GM10248 (cell line): ENCODE results near the gene PLA2G3.
A peak's percentile ranks its signal among the peaks of the same experiment; 100 is the strongest.
"Not testable (repeated sequence)": the region's sequence is repeated elsewhere in the genome, so short reads cannot be mapped to it uniquely, and the experiment has no call there.

Experiments
- CTCF ChIA-PET: fragments of 300-600 bp; sonication (Branson Sonifier 250); formaldehyde crosslinking; extraction: SDS; loops from one replicate; lab custom pipeline; 2021; ENCODE audit warnings: antibody characterized with exemption; lab: Yijun Ruan, JAX
- POLR2A ChIA-PET: fragments of 350-650 bp; sonication (Branson Sonifier 250); formaldehyde crosslinking; extraction: SDS; loops from one replicate; lab custom pipeline; 2020; ENCODE audit warnings: antibody characterized with exemption; lab: Yijun Ruan, JAX
- DNase-seq: peaks from one replicate; pipeline ENCODE4 v3.0.0; 2012; ENCODE audit errors: extremely low spot score
- TF ChIP-seq, protein P1 (sequence below): IDR thresholded peaks from 2 replicates; pipeline ENCODE4 v1.5.1; 2012; ENCODE audit warnings: mild to moderate bottlenecking, low read depth; ENCODE audit errors: extremely low read depth, missing control alignments, control extremely low read depth

Gene PLA2G3

DNA sequence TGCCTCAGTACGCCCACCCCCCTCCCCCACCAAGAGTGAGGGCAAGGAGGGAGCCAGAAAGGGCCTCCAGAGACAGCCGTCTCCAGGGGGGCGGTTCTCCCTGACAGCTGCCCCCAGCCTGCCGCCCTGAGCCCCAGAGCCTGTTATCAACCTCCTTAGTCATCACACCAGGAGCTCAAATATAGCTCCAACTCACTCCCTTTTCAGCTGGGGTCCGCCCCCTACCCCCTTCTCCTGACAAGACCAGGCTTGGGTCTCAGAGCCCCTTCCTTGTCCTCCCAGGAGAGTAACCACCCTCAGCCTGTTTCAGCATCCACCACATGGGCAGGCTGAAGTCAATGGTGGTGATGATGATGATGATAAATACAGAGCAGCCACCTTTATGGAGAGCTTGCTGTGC is 20.1 kb downstream of the PLA2G3 start:
- DNase-seq, result no peak
- CTCF ChIA-PET, result interaction anchor here (1.5 kb wide), 1 partner anchor 18 kb away, joined by 4 read pairs; no protein-coding TSS in a partner anchor
- TF ChIP-seq, protein P1, sequence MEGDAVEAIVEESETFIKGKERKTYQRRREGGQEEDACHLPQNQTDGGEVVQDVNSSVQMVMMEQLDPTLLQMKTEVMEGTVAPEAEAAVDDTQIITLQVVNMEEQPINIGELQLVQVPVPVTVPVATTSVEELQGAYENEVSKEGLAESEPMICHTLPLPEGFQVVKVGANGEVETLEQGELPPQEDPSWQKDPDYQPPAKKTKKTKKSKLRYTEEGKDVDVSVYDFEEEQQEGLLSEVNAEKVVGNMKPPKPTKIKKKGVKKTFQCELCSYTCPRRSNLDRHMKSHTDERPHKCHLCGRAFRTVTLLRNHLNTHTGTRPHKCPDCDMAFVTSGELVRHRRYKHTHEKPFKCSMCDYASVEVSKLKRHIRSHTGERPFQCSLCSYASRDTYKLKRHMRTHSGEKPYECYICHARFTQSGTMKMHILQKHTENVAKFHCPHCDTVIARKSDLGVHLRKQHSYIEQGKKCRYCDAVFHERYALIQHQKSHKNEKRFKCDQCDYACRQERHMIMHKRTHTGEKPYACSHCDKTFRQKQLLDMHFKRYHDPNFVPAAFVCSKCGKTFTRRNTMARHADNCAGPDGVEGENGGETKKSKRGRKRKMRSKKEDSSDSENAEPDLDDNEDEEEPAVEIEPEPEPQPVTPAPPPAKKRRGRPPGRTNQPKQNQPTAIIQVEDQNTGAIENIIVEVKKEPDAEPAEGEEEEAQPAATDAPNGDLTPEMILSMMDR, result no peak
- POLR2A ChIA-PET, result no interaction called here

DNA sequence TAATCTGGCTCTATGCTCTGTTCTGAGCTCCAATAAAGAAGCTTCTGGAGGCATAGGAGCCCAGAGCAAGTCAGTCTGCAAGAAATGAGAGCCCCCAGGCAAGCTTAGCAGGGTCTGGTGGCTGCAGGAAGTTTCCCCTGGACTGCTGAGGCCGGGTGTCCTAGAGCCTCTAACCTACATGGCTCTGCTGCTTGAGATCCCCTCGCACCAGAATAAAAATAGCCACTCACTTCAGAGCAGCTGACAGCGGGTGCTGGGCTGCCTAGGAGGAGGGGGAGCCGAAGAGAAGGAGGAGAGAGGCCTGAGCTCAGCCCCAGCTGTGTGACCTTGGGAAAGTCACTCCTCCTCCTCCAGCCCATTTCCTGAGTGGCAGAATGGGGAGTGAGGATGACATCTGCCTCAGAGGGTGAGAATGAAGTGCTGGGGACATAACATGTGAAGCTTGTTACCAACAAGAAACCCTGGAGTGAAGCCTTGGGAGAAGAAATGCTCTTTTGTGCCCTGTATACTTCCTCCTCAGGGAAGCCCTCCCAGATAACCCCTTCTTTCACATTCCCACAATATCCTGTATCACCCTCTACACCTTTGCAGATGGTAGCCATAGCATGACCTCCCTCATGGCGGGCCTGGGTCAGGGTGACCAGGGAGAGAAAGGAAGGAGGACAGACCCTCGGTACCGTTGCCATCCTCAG is 21.1 kb downstream of the PLA2G3 start:
- ChIA-PET POLR2A (interaction anchor here (0.7 kb wide), 1 partner anchor 34 kb away, joined by 3 read pairs; no protein-coding TSS in a partner anchor), CTCF (interaction anchor here (0.8 to 1.5 kb wide), 2 partner anchors 17 to 35 kb away, joined by 3 to 4 read pairs; no protein-coding TSS in a partner anchor)
- TF ChIP-seq, protein P1, result no peak
- DNase-seq, result no peak

DNA sequence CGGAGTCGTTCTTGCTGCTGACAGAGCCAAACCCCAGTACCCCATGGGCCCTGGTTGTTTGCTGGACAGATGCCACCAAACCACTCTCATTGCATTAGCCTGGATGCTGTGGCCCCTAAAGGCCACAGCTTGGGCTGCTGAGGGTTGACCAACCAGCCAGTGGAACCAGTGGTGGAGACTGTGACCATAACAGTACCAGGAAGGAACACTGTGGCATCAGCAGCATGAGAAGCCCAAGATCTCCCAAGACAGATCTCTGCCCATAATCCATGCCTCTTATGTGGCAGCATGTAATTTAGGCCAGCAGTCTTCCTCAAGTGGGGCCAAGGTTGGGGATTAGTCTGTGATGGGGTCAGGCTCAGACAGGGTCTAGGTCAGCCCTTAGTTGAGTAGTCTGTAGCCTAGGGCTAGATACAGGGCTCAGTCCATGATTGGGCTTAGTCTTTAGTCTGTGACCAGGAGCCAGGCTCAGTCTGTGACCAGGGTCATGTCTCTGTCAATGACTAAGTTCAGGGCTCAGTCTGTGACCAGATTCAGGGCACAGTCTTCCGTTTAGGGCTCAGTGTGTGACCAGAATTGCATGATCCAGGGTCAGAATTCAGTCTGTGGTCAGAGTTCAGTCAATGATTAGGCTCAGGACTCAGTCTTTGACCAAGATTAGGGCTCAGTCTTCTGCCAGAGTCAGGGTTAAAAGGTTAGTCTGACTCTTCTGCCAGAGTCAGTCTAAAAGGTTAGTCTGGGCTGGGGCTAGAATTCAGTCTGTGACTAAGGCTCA is 22.1 kb downstream of the PLA2G3 start:
- CTCF ChIA-PET, result interaction anchor here (0.8 to 1.6 kb wide), 3 partner anchors 10 to 34 kb away, joined by 3 to 6 read pairs (median 3); partner anchors contain the start of gene SELENOM
- POLR2A ChIA-PET, result interaction anchor here (0.9 kb wide), 1 partner anchor 37 kb away, joined by 3 read pairs; the partner anchor contains the start of gene SMTN
- DNase-seq, result no peak
- TF ChIP-seq, protein P1, result no peak

DNA sequence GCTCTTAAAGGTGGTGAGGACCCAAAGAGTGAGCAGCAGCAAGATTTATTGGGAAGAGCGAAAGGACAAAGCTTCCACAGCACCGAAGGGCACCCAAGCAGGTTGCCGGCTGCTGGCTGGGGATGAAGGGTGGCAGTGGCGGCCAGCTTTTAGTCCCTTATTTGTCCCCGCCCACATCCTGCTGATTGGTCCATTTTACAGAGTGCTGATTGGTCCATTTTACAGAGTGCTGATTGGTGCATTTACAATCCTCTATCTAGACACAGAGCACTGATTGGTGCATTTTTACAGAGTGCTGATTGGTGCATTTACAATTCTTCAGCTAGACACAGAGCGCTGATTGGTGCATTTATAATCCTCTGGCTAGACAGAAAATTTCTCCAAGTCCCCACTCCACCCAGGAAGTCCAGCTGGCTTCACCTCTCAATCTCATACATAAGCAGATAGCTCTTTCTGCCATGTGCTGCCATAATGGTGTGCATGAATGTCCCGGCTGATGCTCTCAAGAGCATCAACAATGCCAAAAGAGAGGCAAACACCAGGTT is 27.7 kb downstream of the PLA2G3 start:
- CTCF ChIA-PET, result interaction anchor here (1.0 kb wide), 2 partner anchors 11 to 24 kb away, joined by 3 to 4 read pairs; no protein-coding TSS in a partner anchor
- POLR2A ChIA-PET, DNase-seq: not testable (repeated sequence)

DNA sequence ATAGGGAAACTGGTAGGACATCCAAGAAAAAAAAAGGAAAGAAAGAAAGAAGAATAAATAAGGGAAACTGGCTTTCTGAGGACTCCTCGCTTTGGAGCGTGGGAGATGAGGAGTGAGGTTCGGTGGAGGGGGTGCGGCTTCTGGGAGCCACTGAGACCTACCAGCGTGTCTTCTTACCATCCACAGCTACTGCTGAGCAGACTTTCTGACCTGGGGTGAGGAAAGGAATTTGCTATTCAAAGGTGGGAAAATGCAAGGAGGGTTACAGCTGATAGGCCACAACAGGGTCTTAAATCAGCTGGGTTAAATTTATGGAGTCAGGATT is 32.5 kb downstream of the PLA2G3 start:
- POLR2A ChIA-PET, result interaction anchor here (0.8 to 1.4 kb wide), 3 partner anchors 27 to 183 kb away, joined by 3 read pairs; partner anchors contain the start of genes MORC2, SMTN and TUG1
- no peak for DNase-seq
- TF ChIP-seq, protein P1, result no peak
- CTCF ChIA-PET, result interaction anchor here (0.6 to 3.1 kb wide), 20 partner anchors 8 to 206 kb away, joined by 3 to 16 read pairs (median 5); partner anchors contain the start of gene LIMK2

DNA sequence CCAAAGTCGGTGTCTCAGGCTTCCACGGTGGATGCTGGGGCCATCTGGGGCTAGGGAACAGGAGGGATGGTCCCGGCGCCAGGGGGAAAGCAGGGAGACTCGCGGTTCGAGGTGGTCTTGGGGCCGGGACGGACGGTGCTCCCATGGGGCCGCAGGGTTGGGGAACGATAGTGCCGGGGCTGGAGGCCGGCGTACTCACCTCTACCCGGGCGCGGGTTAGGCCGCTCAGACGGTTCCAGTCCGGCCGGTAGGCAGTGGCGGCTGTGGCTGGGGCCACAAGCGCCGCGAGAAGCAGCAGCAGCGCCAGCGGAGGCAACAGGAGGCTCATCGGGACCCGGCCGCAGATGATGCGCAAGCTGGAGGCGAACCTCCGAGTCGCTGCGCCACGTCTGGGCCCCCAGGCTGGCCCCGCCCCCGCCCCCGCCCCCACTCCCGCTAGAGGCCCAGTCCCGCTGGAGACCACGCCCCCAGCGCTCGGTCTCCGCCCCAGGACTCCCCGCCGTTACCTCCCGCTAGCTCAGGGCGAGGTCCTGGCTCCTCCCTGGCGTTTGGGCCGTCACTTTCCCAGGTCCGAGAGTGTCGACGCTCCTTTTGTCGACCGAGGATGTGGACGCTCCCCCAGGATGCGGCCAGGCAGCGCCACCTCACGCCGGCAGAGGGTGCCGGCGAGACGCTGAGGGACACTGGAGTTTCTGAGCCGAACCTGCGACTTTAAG is 33.0 kb downstream of the PLA2G3 start, which contains the start of gene SELENOM:
Gene SELENOM, minus strand, starts transcription at position 391 of the 716 bp plus-strand sequence. Its CDS starts 63 bp downstream, at position 328.
- CTCF ChIA-PET, result interaction anchor here (0.6 to 3.1 kb wide), 22 partner anchors 8 to 501 kb away, joined by 3 to 16 read pairs (median 4); no protein-coding TSS in a partner anchor
- POLR2A ChIA-PET, result interaction anchor here (0.8 to 1.4 kb wide), 3 partner anchors 26 to 183 kb away, joined by 3 read pairs; partner anchors contain the start of genes MORC2, SMTN and TUG1
- peak; percentile 96 for DNase-seq
- TF ChIP-seq, protein P1, result peak; percentile 71
